Central memory CD8-positive, alpha-beta T cell (primary cell): Measurements from ENCODE around the gene SMARCAD1.
A peak's percentile ranks its signal among the peaks of the same experiment; 100 is the strongest.

Experiments
- ATAC-seq: fragments of 150-1000 bp; cut with Tn5 transposase; replicated peaks from 2 replicates; pipeline ENCODE4 v1.10.0; 2022; ENCODE audit warnings: mild to moderate bottlenecking, moderate FRiP score, moderate number of reproducible peaks; ENCODE audit not compliant: poor library complexity, severe bottlenecking; ENCODE audit errors: extremely low read depth
- DNase-seq, 2 donors: peaks; one replicate each; pipeline ENCODE4 v3.0.0; 2021; ENCODE audit warnings: low spot score in 2 of 2
- H3K27ac Mint-ChIP-seq: one replicate; pipeline ENCODE4 v1.8.0; 2022; ENCODE audit warnings: low read depth, mild to moderate bottlenecking, moderate library complexity, mixed read lengths
- H3K27me3 Mint-ChIP-seq: one replicate; pipeline ENCODE4 v1.8.0; 2022; ENCODE audit warnings: mixed read lengths
- H3K36me3 Mint-ChIP-seq: one replicate; pipeline ENCODE4 v1.8.0; 2022; ENCODE audit warnings: mild to moderate bottlenecking, moderate library complexity, mixed read lengths; ENCODE audit not compliant: insufficient read depth
- H3K4me1 Mint-ChIP-seq: one replicate; pipeline ENCODE4 v1.8.0; 2022; ENCODE audit warnings: mixed read lengths
- H3K4me3 Mint-ChIP-seq: one replicate; pipeline ENCODE4 v1.8.0; 2022; ENCODE audit warnings: mild to moderate bottlenecking, moderate library complexity, mixed read lengths
- H3K9me3 Mint-ChIP-seq: one replicate; pipeline ENCODE4 v1.8.0; 2022; ENCODE audit warnings: mixed read lengths

SMARCAD1 gene

DNA sequence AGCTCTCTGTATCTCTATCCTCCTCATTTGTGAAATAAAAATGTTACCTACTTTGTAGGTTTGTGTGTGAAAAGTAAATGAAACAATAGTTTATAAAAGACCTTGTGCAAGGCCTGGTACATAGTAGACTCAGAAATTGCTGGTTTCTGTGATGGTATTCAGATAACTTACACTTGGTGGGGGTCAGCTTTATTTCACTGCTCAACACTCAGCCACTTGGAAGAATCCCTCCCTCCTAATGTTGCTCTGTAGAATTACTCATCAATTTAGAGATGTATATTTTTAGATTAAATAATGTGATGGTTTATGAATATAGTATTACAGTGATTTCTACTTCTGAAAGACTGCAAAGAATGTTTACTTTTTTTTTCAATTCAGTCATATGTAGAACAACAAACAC lies 32.7 kb downstream of the SMARCAD1 start:
- Mint-ChIP-seq H3K27me3 (no peaks in the 10 kb centered on the region), H3K4me1 (no peaks in the 10 kb centered on the region)
- ATAC-seq = no peak

DNA sequence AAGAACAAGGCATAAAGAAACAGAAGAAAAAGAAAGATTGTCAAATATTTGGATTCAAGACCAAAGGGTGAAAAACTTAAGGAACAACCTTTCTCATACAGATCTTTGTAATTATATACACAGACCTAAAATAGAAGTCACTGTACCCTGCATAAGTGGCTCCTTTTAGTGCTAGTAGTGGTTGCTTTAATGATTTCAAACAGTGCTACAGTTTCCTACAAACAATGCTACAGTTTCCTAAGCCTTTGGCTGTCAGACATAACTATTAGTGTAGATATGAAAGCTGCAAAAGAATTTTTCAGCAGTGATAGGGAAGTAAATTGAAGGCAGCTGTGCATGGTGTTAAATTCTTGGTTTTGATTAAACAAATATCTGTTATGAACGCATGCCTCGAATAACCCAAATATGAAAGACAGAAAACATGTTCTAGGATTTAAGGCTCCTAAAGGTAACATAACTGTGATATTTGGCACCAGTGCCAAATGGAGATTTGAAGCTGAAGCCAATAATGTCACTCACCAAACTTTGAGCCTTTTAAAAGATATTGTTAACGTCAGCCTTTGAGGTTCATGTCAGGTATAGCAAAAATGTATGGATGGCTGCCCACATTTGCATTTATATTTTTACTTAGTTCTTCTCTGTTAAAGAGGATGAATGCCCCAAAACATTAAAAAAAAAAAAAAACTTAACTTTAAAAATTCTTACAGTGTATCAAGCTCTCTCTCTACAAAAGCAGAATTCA lies 36.6 kb downstream of the SMARCAD1 start:
- Mint-ChIP-seq H3K27me3 (no peaks in the 10 kb centered on the region), H3K9me3 (no peaks in the 10 kb centered on the region), H3K4me3 (no peak overlapping the region), H3K4me1 (no peaks in the 10 kb centered on the region), H3K27ac (no peak overlapping the region), H3K36me3 (peaks cover 38% of the 10 kb centered on the region)
- ATAC-seq = no peak
- DNase-seq = no peak

More for the DNA sequence above, 32.7 kb downstream of the SMARCAD1 start:
- H3K27ac Mint-ChIP-seq = peak overlapping the region; percentile 3
- H3K9me3 Mint-ChIP-seq = no peaks in the 10 kb centered on the region
- no peak overlapping the region for H3K4me3 Mint-ChIP-seq
- H3K36me3 Mint-ChIP-seq = peaks cover 50% of the 10 kb centered on the region
- DNase-seq = no peak

DNA sequence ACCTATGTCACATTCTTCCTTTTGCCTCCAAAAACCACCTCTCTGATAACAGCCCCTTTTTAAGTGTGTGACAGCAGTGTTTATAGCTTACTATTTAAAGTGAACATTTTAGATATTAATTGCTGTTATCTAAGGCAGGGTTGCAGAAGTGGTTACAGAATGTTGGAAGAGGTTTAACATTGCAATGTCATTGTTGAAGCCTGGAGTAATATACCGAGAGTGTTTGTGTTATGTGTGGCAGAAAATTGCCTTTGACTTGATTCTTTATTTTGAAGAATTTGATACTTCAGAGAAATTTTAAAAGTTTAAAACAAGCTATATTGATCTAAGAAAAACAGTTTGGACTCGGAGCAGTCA lies 37.1 kb downstream of the SMARCAD1 start:
- Mint-ChIP-seq H3K9me3 (no peaks in the 10 kb centered on the region), H3K27ac (no peak overlapping the region), H3K27me3 (no peaks in the 10 kb centered on the region), H3K4me3 (no peak overlapping the region), H3K4me1 (no peaks in the 10 kb centered on the region), H3K36me3 (peaks cover 37% of the 10 kb centered on the region)
- no peak for DNase-seq
- no peak for ATAC-seq

DNA sequence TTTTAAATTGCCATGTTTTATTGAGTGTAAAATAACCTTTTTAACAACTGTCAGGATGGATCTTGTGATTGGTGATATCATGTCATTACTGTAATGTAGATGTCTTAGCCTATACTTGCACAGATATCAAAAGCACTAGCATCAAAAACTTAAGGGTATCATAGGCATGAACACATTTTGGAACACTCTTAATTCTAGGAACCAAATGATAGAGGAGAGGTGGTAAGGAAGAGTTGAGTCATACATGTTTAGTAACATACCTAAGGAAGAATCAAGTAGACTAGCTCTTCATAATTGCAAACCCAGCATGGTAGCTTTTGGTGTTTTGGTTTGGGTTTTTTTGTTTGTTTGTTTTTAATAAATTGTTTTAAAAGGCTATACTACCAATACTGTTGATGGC lies 43.4 kb downstream of the SMARCAD1 start:
- H3K27ac Mint-ChIP-seq = no peak overlapping the region
- peaks cover 25% of the 10 kb centered on the region for H3K36me3 Mint-ChIP-seq
- ATAC-seq (no peak), DNase-seq (no peak)
- no peaks in the 10 kb centered on the region for H3K4me1 Mint-ChIP-seq
- H3K4me3 Mint-ChIP-seq = no peak overlapping the region
- no peaks in the 10 kb centered on the region for H3K9me3 Mint-ChIP-seq
- H3K27me3 Mint-ChIP-seq = no peaks in the 10 kb centered on the region

GRCh38 chr4:94253036-94253435 lies 45.4 kb downstream of the SMARCAD1 start:
- Mint-ChIP-seq H3K27ac (no peak overlapping the region), H3K27me3 (no peaks in the 10 kb centered on the region), H3K4me1 (no peaks in the 10 kb centered on the region), H3K36me3 (peaks cover 25% of the 10 kb centered on the region), H3K4me3 (no peak overlapping the region), H3K9me3 (no peaks in the 10 kb centered on the region)
- no peak for DNase-seq
- ATAC-seq = no peak

DNA sequence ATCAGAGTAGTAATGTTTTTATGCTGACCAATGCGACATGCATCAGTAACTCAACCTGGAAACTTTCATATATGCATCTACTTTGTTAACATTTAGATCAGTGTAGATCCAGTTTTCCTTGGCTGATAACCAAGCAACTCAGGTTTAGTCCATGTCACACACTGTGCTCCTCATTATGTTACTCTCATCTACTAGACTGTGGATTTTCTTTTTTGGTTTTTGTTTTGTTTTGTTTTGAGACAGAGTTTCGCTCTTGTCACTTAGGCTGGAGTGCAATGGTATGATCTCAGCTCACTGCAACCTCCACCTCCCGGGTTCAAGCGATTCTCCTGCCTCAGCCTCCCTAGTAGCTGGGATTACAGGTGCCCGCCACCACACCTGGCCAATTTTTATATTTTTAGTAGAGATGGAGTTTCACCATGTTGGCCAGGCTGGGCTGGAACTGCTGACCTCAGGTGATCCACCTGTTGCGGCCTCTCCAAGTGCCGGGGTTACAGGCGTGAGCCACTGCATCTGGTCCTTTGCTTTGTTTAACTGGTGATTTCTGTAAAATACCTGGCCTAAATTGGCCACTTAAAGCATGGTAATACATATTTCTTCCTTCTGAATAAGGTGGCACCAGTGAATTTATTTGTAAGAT lies 48.6 kb downstream of the SMARCAD1 start:
- DNase-seq (no peak), ATAC-seq (no peak)
- H3K27ac Mint-ChIP-seq = no peak overlapping the region
- no peaks in the 10 kb centered on the region for H3K4me1 Mint-ChIP-seq
- peaks cover 15% of the 10 kb centered on the region for H3K36me3 Mint-ChIP-seq
- H3K4me3 Mint-ChIP-seq = no peak overlapping the region
- H3K27me3 Mint-ChIP-seq = no peaks in the 10 kb centered on the region
- no peaks in the 10 kb centered on the region for H3K9me3 Mint-ChIP-seq

DNA sequence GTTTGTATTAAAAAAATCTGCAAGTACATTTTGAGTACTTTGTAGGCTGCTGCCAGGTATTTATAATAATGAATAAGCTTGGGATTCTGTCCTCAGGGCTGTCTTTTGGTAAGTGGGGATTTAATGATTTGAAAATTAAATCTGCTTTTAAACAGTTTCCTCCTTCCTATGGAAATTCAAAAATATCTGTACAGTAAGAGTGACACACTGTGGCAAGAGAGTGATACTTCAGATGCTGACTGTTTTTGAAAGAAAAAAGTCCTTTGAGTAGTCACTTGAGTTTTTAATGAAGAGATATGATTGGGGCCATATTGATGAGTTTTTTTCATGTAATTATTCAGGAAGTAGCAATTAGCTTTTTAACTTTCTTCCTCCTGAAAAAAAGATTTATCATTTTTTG lies 49.2 kb downstream of the SMARCAD1 start:
- Mint-ChIP-seq H3K9me3 (no peaks in the 10 kb centered on the region), H3K27ac (no peak overlapping the region), H3K27me3 (no peaks in the 10 kb centered on the region), H3K4me1 (peaks cover 2% of the 10 kb centered on the region), H3K4me3 (no peak overlapping the region), H3K36me3 (peaks cover 14% of the 10 kb centered on the region)
- DNase-seq (no peak), ATAC-seq (no peak)

- ATAC-seq (no peak), DNase-seq (no peak)
- H3K9me3 Mint-ChIP-seq = no peaks in the 10 kb centered on the region
- peaks cover 10% of the 10 kb centered on the region for H3K36me3 Mint-ChIP-seq
- H3K4me1 Mint-ChIP-seq = peaks cover 10% of the 10 kb centered on the region
- no peaks in the 10 kb centered on the region for H3K27me3 Mint-ChIP-seq
- H3K4me3 Mint-ChIP-seq = no peak overlapping the region
- no peak overlapping the region for H3K27ac Mint-ChIP-seq
Measured at GRCh38 chr4:94262163-94263016, 54.7 kb downstream of the SMARCAD1 start.

- DNase-seq (no peak), ATAC-seq (no peak)
- H3K27ac Mint-ChIP-seq = no peak overlapping the region
- no peaks in the 10 kb centered on the region for H3K9me3 Mint-ChIP-seq
- peaks cover 6% of the 10 kb centered on the region for H3K4me1 Mint-ChIP-seq
- H3K4me3 Mint-ChIP-seq = no peak overlapping the region
- no peaks in the 10 kb centered on the region for H3K27me3 Mint-ChIP-seq
- H3K36me3 Mint-ChIP-seq = peaks cover 12% of the 10 kb centered on the region
Measured at GRCh38 chr4:94267037-94267436, 59.4 kb downstream of the SMARCAD1 start.

DNA sequence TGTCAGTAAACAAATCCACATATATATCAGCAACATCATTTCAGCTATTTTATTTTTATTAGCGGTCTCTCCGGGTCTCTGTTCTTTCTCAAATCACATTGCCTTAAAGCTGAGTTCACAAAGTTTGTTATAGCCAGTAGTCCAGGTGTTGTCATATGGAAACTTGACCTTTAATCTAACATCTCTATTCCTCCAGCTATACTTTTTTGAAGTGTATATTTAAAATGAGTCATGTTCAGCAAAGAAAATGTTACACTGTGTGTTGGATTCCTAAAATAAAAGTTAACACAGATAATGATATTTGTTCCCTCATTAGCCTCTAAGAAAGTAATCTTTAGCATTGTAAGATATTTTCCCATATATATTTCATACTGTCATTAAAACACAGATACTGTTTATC lies 63.6 kb downstream of the SMARCAD1 start:
- no peaks in the 10 kb centered on the region for H3K4me1 Mint-ChIP-seq
- H3K36me3 Mint-ChIP-seq = peaks cover 17% of the 10 kb centered on the region
- peak overlapping the region; percentile 53 for H3K27ac Mint-ChIP-seq
- no peak for ATAC-seq
- DNase-seq = no peak
- H3K27me3 Mint-ChIP-seq = no peaks in the 10 kb centered on the region
- no peaks in the 10 kb centered on the region for H3K9me3 Mint-ChIP-seq
- H3K4me3 Mint-ChIP-seq = no peak overlapping the region

DNA sequence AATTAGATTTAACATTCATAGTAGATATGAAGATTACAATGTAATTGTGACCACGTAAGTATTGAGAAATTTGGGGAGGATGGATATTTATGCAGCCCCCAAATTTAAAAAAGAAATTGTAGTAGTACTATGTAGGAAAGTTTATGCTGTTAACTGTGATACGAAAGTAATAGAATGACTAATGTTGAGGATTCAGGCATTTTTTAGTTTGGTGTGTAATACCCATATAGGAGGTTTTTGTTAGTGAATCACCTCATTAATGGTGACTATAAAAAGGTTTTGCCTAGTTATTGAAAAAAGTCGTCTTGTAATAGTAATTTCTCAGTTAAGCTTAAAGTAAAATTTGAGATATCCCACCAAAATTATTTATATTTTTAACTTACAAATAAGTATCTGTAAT lies 67.2 kb downstream of the SMARCAD1 start:
- Mint-ChIP-seq H3K9me3 (no peaks in the 10 kb centered on the region), H3K4me3 (no peak overlapping the region), H3K4me1 (no peaks in the 10 kb centered on the region), H3K36me3 (peaks cover 39% of the 10 kb centered on the region), H3K27ac (no peak overlapping the region), H3K27me3 (no peaks in the 10 kb centered on the region)
- ATAC-seq (no peak), DNase-seq (no peak)

DNA sequence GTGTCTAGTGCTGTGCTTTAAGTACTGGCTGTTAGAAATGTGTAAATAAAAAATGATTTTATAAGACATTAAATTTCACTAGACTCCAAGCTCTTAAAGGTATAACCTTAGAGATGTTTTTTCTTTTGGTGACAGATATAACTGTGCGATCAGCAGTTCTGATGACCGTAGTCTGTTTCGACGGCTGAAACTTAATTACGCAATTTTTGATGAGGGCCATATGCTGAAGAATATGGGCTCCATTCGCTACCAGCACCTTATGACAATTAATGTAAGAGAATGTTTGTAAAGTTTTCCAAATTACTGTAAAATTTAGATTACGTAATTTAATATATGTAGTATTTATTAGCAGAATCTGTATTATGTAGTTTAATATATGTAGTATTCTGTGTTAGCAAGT lies 68.5 kb downstream of the SMARCAD1 start:
- peaks cover 43% of the 10 kb centered on the region for H3K36me3 Mint-ChIP-seq
- DNase-seq (no peak), ATAC-seq (no peak)
- H3K9me3 Mint-ChIP-seq = no peaks in the 10 kb centered on the region
- no peaks in the 10 kb centered on the region for H3K4me1 Mint-ChIP-seq
- no peaks in the 10 kb centered on the region for H3K27me3 Mint-ChIP-seq
- no peak overlapping the region for H3K27ac Mint-ChIP-seq
- no peak overlapping the region for H3K4me3 Mint-ChIP-seq

DNA sequence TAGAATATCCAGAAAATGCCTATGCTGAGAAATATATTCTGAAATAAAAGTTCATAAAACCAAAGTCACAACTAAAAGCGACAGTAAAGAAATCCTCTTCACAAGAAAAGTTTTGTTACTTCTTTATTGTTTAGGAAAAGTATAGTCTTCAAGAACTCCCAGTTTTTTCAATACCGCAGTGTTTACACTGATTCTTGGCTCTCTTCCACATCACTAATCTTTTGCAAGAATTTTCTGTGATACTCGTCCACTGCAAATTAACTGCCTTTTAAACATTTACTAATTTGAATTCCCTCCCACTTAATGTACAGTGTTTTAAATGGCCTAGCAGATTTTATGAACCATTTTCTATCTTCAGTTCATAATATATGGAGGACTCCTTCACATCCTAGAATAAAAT lies 69.9 kb downstream of the SMARCAD1 start:
- ATAC-seq = no peak
- no peaks in the 10 kb centered on the region for H3K4me1 Mint-ChIP-seq
- no peak for DNase-seq
- no peaks in the 10 kb centered on the region for H3K9me3 Mint-ChIP-seq
- no peak overlapping the region for H3K4me3 Mint-ChIP-seq
- no peaks in the 10 kb centered on the region for H3K27me3 Mint-ChIP-seq
- no peak overlapping the region for H3K27ac Mint-ChIP-seq
- peaks cover 47% of the 10 kb centered on the region for H3K36me3 Mint-ChIP-seq
